ENCODE results near the gene TECR. TPM values are rescaled to one million over a fixed set of nuclear protein-coding genes. Genes with fewer than 3 reads are reported as not detected.

TECR gene
- total and polyA plus RNA-seq, 9 of the 15 experiments (the other 6 are each of a cell fraction or from before 2014, with no cell fraction given): 29.3 to 211 (median 81.4) TPM

GRCh38 chr19:14556662-14557188, 27.3 kb downstream of the TECR start (continued):
- TF ChIP-seq ARID4B (CRISPR knock-in tag; IDR thresholded peaks at IDR 0.05) (no peak), ILF3 (IDR thresholded peaks at IDR 0.05; ENCODE audit: borderline replicate concordance) (no peak), ZNF655 (CRISPR knock-in tag; IDR thresholded peaks at IDR 0.05) (no peak), ZBTB33 (CRISPR knock-in tag; IDR thresholded peaks at IDR 0.05) (peak; percentile 57; the same call in 1 of the 2 replicates), ZNF766 (CRISPR knock-in tag; conservative IDR thresholded peaks at IDR 0.05) (no peak), CHAMP1 (IDR thresholded peaks at IDR 0.05) (no peak), ZNF436 (CRISPR knock-in tag; IDR thresholded peaks at IDR 0.05) (no peak), U2AF1 (optimal IDR thresholded peaks at IDR 0.05; ENCODE audit: low read depth, low read length) (no peak), ZNF76 (CRISPR knock-in tag; IDR thresholded peaks at IDR 0.05; ENCODE audit: borderline replicate concordance) (no peak), KDM1A (IDR thresholded peaks at IDR 0.05) (no peak), IFI16 (CRISPR knock-in tag; IDR thresholded peaks at IDR 0.05) (no peak), ZNF263 (CRISPR knock-in tag; IDR thresholded peaks at IDR 0.05; ENCODE audit: borderline replicate concordance) (no peak), MCM3 (IDR thresholded peaks at IDR 0.05) (no peak), ATF6 (CRISPR knock-in tag; IDR thresholded peaks at IDR 0.05) (no peak), NONO (IDR thresholded peaks at IDR 0.05; ENCODE audit: low read depth in 2 of 2, low read length in 1 of 2) (no peak), ZBTB1 (CRISPR knock-in tag; IDR thresholded peaks at IDR 0.05; ENCODE audit: borderline replicate concordance, low read depth) (peak; percentile 69; the same call in 1 of the 2 replicates)
